Cardiac muscle cell (in vitro differentiated cells and primary cell): Measurements from ENCODE around the gene MSTN. TPM values are rescaled to one million over a fixed set of nuclear protein-coding genes. Genes with fewer than 3 reads are reported as not detected.
A peak's percentile ranks its signal among the peaks of the same experiment; 100 is the strongest.

Experiments used
- DNase-seq, 2 donors: peaks; one replicate each; pipeline versions ENCODE4 v3.0.0 to v3.0.0-alpha.2; 2010 to 2017; ENCODE audit warnings: low read depth in 1 of 2, low spot score in 1 of 2
- H3K27ac ChIP-seq: fragments of 200-600 bp; sonication (generic); 2 replicates; pipeline ENCODE4 v1.5.1; 2016
- H3K27me3 ChIP-seq: fragments of 200-600 bp; sonication (generic); 2 replicates; pipeline ENCODE4 v1.6.0; 2016; ENCODE audit warnings: control low read depth
- H3K36me3 ChIP-seq: fragments of 200-600 bp; sonication (generic); 2 replicates; pipeline ENCODE4 v1.5.1; 2016; ENCODE audit warnings: control low read depth
- H3K4me1 ChIP-seq: fragments of 200-600 bp; sonication (generic); 2 replicates; pipeline ENCODE4 v1.8.1; 2017; ENCODE audit warnings: low read depth, mild to moderate bottlenecking, mixed run types
- H3K4me3 ChIP-seq: fragments of 200-600 bp; sonication (generic); 2 replicates; pipeline ENCODE4 v1.5.1; 2016; ENCODE audit warnings: mild to moderate bottlenecking
- H3K9me3 ChIP-seq: fragments of 200-600 bp; sonication (generic); 2 replicates; pipeline ENCODE4 v1.5.1; 2017; ENCODE audit warnings: low read depth, mild to moderate bottlenecking, control low read depth
- CTCF ChIP-seq: IDR thresholded peaks from 2 replicates; pipeline ENCODE4 v1.5.1; 2012; ENCODE audit warnings: low read depth, mild to moderate bottlenecking, low read length
- polyA plus RNA-seq: library from polyadenylated mRNA; unstranded; fragments of >200 nt; fragmentation: Nextera tagmentation; extraction: Ambion mirVana; gene quantifications from 2 replicates; pipeline ENCODE4 v1.2.1, GENCODE V29; 2016
- total RNA-seq: library from RNA; depleted of rRNA; stranded (reverse); fragments of >200 nt; gene quantifications from 2 replicates; pipeline ENCODE4 v1.2.3, GENCODE V29; 2016

Gene MSTN
- total and polyA plus RNA-seq, 2 experiments from 2014 or later = 0.27 TPM; not detected in 1

GRCh38 chr2:190068764-190069163, 6.2 kb upstream of the MSTN start:
- DNase-seq = no peak
- TF ChIP-seq CTCF = no peak
- Histone ChIP-seq H3K4me3 (no peak overlapping the region), H3K9me3 (no peaks in the 10 kb centered on the region), H3K27ac (no peak overlapping the region), H3K27me3 (no peaks in the 10 kb centered on the region), H3K36me3 (no peaks in the 10 kb centered on the region), H3K4me1 (no peaks in the 10 kb centered on the region)

DNA sequence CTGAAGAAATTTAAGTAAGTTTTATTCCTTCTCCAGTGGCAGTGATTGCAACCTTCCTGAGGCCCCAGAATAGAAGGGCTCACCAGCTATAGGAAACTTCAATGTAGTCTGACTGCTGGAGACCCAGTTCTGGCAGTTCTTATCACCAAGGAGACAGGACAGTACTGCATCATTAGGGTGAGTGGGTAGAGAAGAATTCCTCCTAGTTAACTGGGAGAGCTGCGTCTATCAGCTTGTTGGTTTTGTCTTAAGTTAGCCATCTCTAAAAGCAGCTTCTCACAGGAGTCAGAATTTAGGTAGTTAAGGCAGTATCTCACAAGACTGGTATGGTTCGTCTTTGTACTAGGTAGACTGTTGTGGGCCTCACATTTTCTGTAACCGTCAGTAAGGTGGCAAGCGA, 3.3 kb upstream of the MSTN start:
- Histone ChIP-seq H3K4me3 (no peak overlapping the region), H3K27me3 (no peaks in the 10 kb centered on the region), H3K4me1 (no peaks in the 10 kb centered on the region), H3K9me3 (no peaks in the 10 kb centered on the region), H3K36me3 (no peaks in the 10 kb centered on the region), H3K27ac (no peak overlapping the region)
- peak in 1 of 2 donors; percentile 27 for DNase-seq
- no peak for TF ChIP-seq CTCF

DNA sequence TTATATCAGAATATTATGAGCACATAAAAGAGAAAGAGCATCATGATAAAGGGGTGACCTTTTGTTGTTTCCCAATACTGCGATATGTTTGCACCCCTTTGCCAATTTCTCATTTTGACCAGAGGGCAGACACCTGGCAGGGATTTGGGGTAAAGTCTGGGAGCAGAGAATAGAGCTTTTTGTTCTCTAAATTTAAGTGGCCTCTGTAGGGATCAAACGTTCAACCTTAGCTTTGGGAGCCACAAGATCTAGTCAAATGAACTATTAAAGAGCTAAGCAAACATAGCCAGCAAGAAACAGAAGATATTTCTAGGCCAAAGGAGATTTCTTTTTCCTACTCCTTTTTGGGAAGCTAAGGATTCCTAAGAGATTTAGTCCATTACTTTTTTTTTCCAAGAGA, 1.1 kb upstream of the MSTN start:
- TF ChIP-seq CTCF = no peak
- no peak for DNase-seq
- Histone ChIP-seq H3K9me3 (no peaks in the 10 kb centered on the region), H3K4me3 (no peak overlapping the region), H3K27ac (no peak overlapping the region), H3K4me1 (no peaks in the 10 kb centered on the region), H3K27me3 (no peaks in the 10 kb centered on the region), H3K36me3 (no peaks in the 10 kb centered on the region)

- Histone ChIP-seq H3K36me3 (no peaks in the 10 kb centered on the region), H3K9me3 (no peaks in the 10 kb centered on the region), H3K27me3 (no peaks in the 10 kb centered on the region), H3K4me1 (no peaks in the 10 kb centered on the region), H3K27ac (no peak overlapping the region), H3K4me3 (no peak overlapping the region)
- no peak for DNase-seq
- TF ChIP-seq CTCF = no peak
Measured at GRCh38 chr2:190062053-190062452, 476 bp downstream of the MSTN start.

- H3K36me3 ChIP-seq = no peaks in the 10 kb centered on the region
- no peaks in the 10 kb centered on the region for H3K9me3 ChIP-seq
- H3K4me3 ChIP-seq = no peak overlapping the region
- no peaks in the 10 kb centered on the region for H3K4me1 ChIP-seq
- DNase-seq = no peak
- H3K27ac ChIP-seq = no peak overlapping the region
- H3K27me3 ChIP-seq = no peaks in the 10 kb centered on the region
- TF ChIP-seq CTCF = no peak
Measured at GRCh38 chr2:190060626-190061025, 1.9 kb downstream of the MSTN start.

DNA sequence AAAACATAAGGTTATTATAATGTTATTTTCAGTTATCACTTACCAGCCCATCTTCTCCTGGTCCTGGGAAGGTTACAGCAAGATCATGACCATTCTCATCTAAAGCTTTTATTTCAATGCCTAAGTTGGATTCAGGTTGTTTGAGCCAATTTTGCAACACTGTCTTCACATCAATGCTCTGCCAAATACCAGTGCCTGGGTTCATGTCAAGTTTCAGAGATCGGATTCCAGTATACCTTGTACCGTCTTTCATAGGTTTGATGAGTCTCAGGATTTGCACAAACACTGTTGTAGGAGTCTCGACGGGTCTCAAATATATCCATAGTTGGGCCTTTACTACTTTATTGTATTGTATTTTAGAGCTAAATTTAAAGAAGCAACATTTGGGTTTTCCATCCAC, 2.5 kb downstream of the MSTN start:
- Histone ChIP-seq H3K27ac (no peak overlapping the region), H3K36me3 (no peaks in the 10 kb centered on the region), H3K9me3 (no peaks in the 10 kb centered on the region), H3K4me3 (no peak overlapping the region), H3K27me3 (no peaks in the 10 kb centered on the region), H3K4me1 (no peaks in the 10 kb centered on the region)
- no peak for DNase-seq
- TF ChIP-seq CTCF = no peak
